Dedifferentiated amniotic fluid mesenchymal stem cell (primary cell): ENCODE data around the gene UMODL1.
"Not testable (repeated sequence)": the region's sequence is repeated elsewhere in the genome, so short reads cannot be mapped to it uniquely, and the experiment has no call there.

Experiments
- DNase-seq: peaks from one replicate; pipeline ENCODE4 v3.0.0-alpha.2; 2016; ENCODE audit errors: extremely low spot score

UMODL1 gene

DNA sequence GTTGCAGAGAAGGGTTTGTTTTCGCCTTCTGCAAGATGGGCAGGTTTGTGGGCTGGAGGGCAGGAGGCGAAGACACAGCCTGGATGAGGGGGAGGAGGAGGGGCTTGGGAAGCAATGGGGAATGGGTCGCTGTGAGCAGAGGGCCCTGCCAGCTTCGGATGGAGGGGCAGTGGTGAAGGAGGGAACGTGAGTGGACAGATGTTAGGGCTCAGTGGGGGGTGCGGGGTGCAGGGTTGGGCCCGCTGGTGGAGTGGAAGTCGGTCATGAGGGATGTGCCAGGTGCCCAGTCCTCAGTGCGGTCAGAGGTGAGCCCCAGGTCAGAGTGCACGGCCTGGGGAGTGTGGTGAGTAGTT lies 92.4 kb downstream of the UMODL1 start:
- no peak for DNase-seq

DNA sequence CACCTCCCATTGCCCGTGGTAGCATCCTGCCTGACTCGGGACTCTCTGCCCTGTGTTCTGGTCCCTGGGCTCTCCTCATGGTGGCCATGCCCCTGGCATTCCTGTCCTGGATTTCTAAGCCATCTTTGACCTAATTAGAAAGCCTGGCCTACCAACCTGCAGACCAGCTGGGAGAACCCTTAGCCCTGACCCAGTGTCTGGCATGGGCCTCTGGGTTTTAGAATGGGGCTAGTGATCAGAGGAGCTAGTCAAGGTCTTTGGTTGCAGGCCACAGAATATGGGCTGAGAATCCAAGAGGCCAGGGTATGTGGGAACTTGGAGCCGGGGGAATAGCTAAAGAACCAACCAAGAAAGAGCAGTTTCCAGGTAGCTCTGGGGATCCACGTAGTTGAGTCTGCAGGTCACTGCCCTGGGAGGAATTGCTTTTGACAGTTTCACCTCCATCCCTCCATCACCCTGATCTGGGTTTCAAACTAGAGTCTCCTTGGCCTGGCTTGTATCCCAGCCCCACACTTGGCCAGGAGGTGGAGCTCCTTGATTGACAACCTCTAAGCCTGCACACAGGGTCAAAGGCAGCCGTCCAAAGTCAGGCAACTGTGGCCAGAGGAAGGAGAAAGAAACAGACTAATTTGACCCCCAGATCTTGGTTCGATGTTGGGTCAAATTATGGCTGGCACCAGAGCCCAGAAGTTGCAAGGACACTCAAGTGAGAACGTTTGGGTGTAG lies 93.1 kb downstream of the UMODL1 start:
- DNase-seq = no peak

DNA sequence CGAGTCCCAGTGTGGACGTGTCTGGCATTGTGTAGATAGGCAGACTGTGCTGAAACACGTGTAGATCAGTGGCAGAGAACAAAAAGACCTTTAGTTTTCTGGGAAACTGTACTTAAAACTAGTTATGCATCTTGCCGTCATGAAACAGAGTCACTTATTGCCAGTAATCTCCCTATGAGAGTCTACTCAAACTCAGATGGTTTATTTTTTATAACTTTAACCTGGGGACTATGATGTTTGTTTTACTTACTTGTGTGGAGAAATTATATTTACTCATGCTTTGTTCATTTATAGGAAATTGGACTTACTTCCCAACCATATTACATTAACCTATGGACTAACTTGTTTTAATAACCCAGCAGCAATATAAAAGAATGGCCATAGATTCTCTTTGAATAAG lies 93.7 kb downstream of the UMODL1 start:
- no peak for DNase-seq

DNA sequence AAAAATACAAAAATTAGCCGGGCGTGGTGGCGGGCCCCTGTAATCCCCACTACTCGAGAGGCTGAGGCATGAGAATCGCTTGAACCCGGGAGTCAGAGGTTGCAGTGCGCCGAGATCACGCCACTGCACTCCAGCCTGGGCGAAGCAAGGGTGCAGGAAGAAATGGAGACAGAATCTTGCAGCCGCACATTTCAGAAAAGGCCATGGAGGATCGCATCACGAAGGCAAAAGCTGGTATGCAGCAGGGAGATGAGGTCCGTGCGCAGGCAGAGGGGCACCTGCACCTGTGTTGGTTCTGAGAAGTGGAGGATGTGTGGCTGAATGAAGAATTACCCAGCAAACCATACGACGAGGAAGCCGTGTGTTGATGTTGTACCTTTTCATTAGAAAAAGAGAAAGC lies 94.8 kb downstream of the UMODL1 start:
- no peak for DNase-seq

DNA sequence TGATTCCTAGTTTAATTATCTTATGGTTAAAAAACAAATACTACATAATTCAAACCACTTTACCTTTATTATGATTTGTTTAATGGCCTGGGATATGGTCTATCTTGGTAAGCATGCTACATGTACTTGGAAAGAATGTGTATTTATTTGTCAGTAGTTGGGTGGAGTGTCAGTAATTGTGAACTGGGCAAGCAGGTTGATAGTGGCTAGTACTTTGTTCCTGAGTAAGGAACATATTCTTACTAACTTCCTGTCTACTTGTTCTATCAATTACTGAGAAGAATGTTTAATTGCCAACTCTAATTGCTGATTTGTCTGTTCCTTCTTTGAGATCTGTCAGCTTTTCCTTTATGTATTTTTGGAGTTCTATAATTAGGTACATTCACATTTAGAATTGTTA lies 98.6 kb downstream of the UMODL1 start:
- DNase-seq = no peak

DNA sequence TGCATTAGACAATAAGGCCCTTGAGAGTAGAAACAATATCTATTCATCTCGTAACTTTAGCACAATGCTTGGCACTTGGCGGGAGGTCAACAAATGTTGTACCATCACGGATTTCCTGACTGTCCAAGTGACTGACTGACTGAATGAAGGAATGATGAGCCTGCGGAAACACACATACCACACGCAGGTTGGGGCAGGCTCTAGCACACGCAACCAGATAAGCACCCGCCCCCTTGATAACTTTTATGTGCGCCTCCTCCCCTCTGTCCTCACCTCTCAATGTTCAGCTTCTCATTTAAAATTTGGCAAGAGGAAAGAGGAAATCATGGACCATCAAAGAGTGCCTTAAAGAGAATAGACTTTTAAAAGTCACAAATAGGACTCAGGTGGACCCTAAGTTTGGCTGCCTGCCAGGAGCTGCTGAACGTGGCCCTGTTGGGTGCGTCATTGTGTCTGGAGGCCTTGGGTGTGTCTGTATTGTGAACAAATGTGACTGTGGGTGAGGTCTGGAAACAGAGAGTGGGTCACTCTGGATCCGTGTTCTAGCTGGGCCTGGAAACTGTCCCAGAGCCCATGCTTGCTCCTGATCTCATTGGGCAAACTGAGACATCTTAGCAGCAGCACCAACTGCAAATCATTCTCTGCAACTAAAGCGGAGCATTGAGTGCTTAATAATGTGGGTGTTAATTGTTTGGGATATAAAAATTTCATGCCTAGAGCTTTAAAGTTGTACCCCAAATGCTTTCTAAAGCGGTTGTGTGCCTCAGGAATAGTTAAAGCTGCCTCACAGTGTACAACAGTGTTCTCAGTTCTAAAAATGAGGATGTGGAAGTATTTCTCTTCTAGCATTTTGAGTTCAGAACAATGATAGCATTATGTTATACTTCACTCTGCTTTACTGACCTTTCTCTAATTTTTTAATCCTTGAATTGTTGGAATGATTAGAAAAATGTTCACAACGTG lies 100.3 kb downstream of the UMODL1 start:
- DNase-seq = no peak

DNA sequence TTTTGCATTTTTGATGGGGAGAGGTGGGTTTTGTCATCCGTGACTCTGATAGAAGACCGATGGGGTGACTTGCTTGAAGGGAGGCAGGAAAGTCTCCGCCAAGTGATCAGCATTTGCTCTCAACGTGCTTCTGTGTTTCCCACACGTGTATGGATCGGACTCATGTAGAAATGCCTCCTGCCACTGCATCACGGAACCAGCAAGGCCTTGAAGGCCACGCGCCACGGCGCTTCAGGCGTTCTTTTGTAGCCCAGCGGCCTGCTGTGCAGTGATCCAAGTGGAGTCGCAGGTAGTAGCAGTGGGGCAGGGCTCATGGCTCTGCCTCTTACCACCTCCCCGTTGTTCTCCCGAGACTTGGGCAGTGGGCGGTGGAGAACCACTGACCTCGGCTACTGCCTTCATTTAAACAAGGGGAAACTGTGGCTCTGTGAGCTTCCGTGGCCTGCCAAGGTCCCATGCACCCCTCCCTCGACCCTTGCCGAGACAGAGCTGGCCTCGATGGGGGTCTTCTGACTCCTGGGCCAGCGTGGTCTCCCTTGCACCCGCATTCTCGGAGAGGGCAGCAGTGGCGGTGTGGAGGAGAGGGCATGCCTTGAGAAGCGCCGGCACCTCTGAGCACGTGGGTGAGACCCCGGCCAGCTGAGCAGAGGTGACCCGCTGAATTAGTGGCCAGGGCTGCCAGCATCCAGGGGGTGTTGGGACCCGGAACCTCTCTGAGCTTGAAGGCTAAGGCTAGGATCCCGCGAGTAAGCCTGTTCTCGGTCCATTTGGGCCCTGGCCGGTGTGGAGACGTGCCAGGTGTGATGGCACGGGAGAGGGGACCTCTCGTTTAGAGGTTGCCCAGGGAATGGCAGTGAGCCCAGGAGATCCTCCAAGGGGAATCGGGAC lies 101.7 kb downstream of the UMODL1 start:
- no peak for DNase-seq

DNA sequence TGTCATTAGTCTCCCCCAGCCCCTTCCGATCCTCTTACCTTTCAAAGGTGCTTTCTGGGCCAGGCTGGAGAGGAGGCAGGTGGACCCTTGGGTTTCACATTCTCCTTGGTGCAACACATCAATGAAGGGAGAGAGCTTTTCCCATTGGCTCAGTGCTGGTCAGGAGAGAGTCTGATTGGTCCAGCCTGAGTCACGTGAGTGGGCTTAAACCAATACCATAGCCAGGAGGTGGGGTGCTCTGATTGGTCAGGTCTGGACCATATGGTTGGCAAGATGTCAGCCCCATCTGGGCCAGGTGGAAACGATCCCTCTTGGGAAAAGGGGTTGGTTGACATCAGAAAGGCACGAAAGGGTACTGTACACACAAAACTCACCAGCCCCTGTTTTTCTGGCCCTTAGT lies 103.1 kb downstream of the UMODL1 start:
- no peak for DNase-seq

DNA sequence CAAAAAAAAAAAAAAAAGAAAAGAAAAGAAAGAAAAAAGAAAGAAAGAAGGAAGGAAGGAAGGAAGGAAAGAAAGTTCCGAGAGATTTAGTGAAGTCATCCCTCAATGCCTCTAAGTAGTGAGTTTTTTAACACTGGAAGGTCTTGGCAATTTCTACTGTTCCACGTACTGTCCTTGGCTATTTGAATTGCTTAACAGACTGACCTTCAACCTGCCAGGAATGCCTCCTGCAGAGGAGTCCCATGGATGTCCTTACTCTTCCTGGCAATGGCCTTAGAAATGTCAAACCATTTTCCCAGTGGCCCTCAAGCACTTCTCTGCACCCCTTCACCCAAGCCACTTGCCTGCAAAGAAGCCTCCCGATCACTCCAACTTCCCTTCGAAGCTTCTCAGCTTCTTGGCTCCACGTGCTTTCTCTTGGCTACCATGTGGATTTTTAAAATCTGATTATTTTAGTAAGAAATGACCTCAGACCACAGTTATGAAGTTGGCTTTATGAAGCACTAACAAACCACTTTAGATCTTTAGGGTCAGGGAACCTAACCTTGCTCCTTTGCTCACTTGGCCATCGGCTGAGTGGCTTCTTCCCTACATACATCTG lies 104.1 kb downstream of the UMODL1 start:
- no peak for DNase-seq

DNA sequence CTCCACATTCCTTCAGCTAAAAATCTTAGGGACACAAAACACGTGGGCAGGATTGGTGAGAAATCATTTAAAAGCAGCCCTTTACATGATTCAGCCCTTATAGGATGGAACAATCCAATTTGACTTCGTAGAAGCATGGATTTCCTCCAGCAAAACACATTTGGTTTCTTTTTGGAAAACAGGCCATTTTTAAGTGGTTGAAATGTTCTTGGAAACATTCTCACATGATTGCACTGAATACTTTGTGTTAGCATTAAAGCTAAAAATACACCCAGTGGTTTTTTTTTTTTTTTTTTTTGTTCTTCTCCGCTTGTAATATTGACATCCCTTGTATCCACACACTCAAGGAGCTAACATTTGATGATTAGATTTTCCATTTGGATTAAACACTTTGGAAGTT lies 105.7 kb downstream of the UMODL1 start:
- DNase-seq = no peak

DNA sequence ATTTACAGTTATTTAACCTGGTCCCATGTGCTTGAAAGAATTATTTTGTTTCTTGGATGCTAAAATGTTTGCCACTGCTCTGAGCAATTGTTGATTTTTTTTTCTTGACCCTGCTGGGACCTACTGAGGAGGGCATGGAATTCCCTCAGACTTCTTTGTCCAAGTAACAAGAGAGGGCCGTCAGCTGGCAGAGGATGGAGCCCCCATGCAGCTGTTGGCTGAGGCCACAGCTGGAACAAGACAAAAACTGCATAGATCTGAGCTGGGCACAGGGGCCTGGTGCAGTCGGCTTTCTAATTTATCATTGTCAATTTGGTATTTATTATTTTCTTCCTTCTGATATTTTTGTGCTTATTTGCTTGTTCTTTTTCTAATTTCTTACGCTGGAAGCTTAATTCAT lies 108.2 kb downstream of the UMODL1 start:
- DNase-seq = no peak

DNA sequence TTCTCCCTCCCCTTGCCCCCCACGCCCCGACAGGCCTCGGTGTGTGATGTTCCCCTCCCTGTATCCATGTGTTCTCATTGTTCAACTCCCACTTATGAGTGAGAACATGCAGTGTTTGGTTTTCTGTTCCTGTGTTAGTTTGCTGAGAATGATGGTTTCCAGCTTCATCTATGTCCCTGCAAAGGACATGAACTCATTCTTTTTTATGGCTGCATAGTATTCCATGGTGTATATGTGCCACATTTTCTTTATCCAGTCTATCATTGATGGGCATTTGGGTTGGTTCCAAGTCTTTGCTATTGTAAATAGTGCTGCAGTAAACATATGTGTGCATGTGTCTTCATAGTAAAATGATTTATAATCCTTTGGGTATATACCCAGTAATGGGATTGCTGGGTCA lies 108.9 kb downstream of the UMODL1 start:
- DNase-seq = not testable (repeated sequence)

DNA sequence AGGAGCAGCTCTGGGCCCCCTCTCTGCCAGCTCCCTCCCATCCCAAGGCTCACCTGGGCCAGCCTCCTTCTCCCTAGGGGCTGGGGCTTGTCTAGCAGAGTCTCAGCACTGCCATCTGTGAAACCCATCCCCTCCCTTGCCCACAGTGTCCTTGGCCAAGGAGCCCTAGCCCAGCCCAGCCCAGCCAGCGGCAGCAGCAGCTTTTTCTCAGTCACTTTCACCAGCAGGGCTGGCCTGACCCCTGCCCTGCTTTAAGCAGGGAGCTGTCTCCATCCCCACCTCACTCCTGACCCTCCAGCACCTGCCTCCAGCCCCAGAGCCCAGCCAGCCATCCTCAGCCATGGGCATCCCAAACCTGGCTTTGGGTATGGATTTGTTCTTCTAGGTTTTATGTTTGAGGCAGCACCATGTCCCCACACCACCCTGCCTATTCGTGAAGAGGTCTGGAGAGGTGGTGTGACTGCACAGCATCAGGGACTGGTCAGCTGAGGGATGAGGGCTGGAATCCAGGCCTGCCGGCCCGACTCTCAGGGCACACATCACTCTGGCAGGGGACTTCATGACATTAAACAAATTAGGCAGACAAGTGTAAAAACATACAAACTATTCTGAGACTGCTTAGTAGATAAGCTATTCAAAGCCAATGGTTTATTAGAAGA lies 111.7 kb downstream of the UMODL1 start:
- no peak for DNase-seq

DNA sequence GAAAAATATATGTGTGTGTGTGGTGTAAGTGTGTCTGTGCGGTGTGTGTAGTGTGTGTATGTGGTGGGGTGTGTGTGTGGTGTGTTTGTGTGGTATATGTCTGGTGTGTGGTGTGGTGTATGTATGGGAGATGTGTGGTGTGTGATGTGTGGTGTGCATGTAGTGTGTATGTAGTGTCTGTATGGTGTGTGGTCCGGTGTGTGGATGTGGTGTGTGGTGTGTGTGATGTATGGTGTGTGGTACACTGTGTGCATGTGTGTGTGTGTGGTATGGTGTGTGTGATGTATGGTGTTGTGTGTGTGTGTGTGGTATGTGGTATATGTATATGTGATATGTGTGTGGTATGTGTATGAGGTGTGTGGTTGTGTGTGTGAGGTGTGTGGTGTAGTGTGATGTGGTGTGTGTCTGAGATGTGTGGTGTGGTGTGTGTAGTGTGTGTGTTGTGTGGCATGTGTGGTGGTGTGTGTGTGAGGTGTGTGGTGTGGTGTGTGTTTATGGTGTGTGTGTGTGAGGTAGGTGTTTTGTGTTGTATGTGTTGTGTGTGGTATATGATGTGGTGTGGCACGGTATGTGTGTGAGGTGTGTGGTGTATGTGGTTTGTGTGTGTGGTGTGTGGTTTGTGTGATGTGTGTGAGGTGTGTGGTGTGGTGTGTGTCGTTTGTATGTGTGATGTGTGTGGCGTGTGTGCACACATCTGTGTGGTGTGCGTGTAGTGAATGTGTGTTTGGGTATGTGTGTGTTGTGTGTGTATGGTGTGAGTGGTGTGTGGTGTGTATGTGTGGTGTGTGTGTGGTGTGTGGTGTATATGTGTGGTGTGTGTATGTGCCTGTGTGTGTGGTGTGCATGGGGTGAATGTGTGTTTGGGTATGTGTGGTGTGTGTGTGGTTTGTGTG lies 112.5 kb downstream of the UMODL1 start:
- DNase-seq = no peak

DNA sequence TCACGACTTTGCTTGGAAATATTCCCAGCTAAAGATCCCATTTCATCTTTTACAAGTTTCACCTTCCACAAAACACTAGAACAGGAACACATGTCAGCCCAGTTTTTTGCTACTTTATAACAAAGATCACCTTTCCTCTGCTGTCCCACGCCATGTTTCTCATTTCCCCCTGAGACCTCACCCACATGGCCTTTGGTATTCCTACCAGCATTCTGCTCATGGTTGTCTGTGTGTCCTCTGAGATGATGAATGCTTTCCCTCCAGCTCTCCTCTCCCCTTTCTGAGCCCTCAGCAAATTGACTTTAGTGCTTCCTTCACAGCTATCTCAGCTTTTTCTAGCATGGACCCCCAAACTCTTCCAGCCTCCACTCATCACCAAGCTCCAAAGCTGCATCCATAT lies 115.5 kb downstream of the UMODL1 start:
- no peak for DNase-seq

DNA sequence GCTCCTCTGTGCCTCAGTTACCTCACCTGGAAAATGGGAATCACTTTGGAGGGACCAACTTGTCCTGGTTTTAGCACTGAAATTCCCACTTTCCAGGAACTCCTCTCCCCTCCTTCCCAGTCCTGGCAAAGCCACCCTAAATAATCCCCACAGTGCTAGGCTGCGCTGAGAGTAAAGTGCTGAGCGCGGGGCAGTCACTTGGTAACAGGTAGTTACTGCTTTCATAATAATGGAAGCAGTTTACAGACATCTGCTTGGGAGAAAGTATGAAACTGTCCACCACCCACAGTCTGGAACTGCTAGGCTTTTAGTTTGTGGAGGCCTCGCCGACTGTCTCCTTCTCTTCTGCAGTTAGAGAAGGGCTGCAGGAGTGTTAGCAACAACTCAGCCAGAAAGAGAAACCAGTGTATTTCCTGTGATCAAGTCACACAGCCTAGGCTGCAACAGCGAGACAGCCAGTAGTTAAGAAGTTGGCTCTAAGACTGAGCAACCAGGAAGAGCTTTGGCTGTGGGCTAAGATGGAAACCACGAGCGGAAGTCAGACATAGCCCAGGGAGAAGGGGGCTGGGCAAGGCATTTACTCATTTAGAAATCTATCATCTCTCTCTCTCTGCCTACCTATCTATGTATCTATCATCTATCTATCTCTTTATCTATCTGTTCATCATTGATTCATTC lies 117.0 kb downstream of the UMODL1 start:
- no peak for DNase-seq

DNA sequence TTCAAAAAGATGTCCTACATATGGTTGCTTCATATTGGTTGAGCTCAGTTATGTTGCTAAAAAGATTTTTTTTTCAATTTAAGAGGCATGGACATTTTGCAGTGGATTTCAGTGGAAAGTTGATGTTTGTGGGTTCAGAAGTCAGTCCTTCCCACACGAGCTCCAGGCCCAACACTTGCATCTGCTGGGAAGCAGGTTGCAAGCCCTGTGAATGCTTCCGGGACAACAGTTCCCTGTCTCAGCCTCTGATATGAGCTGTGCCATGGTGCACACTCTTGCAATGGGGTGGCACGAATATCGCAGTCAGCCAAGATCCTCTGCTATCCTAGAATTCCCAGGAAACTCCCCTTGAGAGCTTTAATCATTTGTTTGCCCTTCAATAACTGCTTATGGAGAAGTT lies 117.5 kb downstream of the UMODL1 start:
- no peak for DNase-seq

DNA sequence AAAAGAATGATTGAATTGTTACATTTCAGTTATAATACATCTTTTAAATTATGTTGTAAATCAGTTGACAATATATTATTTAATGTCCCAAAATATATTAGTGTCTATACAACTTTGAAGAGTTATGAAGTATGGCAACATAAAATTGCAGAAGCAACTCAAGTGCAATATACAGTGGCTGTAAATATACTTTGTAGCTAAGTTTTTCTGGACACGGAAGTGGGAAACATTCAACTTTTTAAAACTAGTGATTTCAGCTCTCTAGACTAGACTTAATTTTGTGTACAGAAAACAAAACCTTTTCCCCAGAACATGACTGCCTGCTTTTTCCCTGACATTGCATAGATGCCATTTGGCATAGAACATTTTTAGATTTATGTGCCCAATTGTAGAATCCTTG lies 118.3 kb downstream of the UMODL1 start:
- no peak for DNase-seq

DNA sequence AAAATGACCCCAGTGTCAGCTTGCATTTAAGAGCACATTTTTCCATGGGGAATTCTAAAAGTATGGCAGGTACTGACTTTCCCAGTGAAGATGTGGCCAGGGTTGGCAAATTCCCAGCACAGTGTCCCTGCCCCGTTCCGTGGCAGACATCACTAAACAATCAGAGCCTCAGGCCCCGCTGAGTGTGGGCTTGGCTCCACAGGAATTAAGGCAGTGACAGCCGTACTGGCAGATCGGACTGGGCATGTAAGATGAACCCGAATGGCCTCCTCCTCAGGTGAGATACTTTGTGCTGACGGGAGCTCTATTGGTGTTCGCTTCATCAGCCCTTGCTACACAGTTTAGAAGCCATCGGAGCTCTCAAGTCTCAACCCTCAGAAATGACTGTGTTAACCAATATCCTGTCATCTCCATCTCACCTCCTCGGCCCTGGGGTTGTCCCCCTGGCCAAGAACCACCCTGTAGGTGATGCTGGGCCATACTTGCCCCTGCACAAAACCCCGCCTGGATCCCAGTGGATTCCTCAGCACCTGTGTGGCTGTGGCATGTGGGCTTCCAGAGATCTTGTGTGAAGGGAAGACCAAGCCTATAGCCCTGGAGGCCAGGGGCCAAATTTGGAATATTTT lies 118.9 kb downstream of the UMODL1 start:
- DNase-seq = no peak
